ENCODE results near the gene MAPT.
"Not testable (repeated sequence)": the region's sequence is repeated elsewhere in the genome, so short reads cannot be mapped to it uniquely, and the experiment has no call there.

MAPT gene

GRCh38 chr17:45952814-45953320, 58.5 kb downstream of the MAPT start:
- no peak for DNase-seq (ENCODE audit: low read depth)

GRCh38 chr17:45953561-45953960, 59.2 kb downstream of the MAPT start:
- DNase-seq (ENCODE audit: low read depth): no peak

GRCh38 chr17:45954914-45955313, 60.6 kb downstream of the MAPT start:
- DNase-seq (ENCODE audit: low read depth): no peak

- DNase-seq (ENCODE audit: low read depth): no peak
Measured at GRCh38 chr17:45955326-45955725, 61.0 kb downstream of the MAPT start.

GRCh38 chr17:45956090-45956489, 61.7 kb downstream of the MAPT start:
- no peak for DNase-seq (ENCODE audit: low read depth)

- DNase-seq (ENCODE audit: low read depth): not testable (repeated sequence)
Measured at GRCh38 chr17:45956746-45957145, 62.4 kb downstream of the MAPT start.

- DNase-seq (ENCODE audit: low read depth): no peak
Measured at GRCh38 chr17:45958307-45958706, 64.0 kb downstream of the MAPT start.

- DNase-seq (ENCODE audit: low read depth): no peak
Measured at GRCh38 chr17:45958994-45959665, 64.8 kb downstream of the MAPT start.

- no peak for DNase-seq (ENCODE audit: low read depth)
Measured at GRCh38 chr17:45960311-45960710, 66.0 kb downstream of the MAPT start.

GRCh38 chr17:45961206-45961605, 66.9 kb downstream of the MAPT start:
- DNase-seq (ENCODE audit: low read depth): no peak

- DNase-seq (ENCODE audit: low read depth): no peak
Measured at GRCh38 chr17:45962221-45962972, 68.0 kb downstream of the MAPT start.

- no peak for DNase-seq (ENCODE audit: low read depth)
Measured at GRCh38 chr17:45963283-45963682, 68.9 kb downstream of the MAPT start.

GRCh38 chr17:45963889-45964288, 69.5 kb downstream of the MAPT start:
- DNase-seq (ENCODE audit: low read depth): no peak

- no peak for DNase-seq (ENCODE audit: low read depth)
Measured at GRCh38 chr17:45964634-45965033, 70.3 kb downstream of the MAPT start.

- DNase-seq (ENCODE audit: low read depth): no peak
Measured at GRCh38 chr17:45965812-45966211, 71.5 kb downstream of the MAPT start.

- no peak for DNase-seq (ENCODE audit: low read depth)
Measured at GRCh38 chr17:45966606-45967280, 72.4 kb downstream of the MAPT start.

- no peak for DNase-seq (ENCODE audit: low read depth)
Measured at GRCh38 chr17:45967378-45967777, 73.0 kb downstream of the MAPT start.

- DNase-seq (ENCODE audit: low read depth): no peak
Measured at GRCh38 chr17:45968732-45969131, 74.4 kb downstream of the MAPT start.

- DNase-seq (ENCODE audit: low read depth): no peak
Measured at GRCh38 chr17:45969726-45970125, 75.4 kb downstream of the MAPT start.

- DNase-seq (ENCODE audit: low read depth): no peak
Measured at GRCh38 chr17:45970659-45971058, 76.3 kb downstream of the MAPT start.

- DNase-seq (ENCODE audit: low read depth): no peak
Measured at GRCh38 chr17:45971698-45972141, 77.4 kb downstream of the MAPT start.

GRCh38 chr17:45972531-45972930, 78.2 kb downstream of the MAPT start:
- DNase-seq (ENCODE audit: low read depth): no peak

Measured in stimulated activated CD8-positive, alpha-beta memory T cell treated with anti-CD3 and anti-CD28 coated beads, Interleukin-15, amount 100 ng/mL, for 24 hours (primary cell).